HG02623 (cell line): ENCODE data around the gene NUDCD2.
A peak's percentile ranks its signal among the peaks of the same experiment; 100 is the strongest.
"Not testable (repeated sequence)": the region's sequence is repeated elsewhere in the genome, so short reads cannot be mapped to it uniquely, and the experiment has no call there.

Experiments
- ATAC-seq: cut with Tn5 transposase; IDR thresholded peaks from one replicate; pipeline ENCODE4 v1.9.1; 2021; ENCODE audit warnings: moderate library complexity; ENCODE audit not compliant: unreplicated experiment

The NUDCD2 gene

DNA sequence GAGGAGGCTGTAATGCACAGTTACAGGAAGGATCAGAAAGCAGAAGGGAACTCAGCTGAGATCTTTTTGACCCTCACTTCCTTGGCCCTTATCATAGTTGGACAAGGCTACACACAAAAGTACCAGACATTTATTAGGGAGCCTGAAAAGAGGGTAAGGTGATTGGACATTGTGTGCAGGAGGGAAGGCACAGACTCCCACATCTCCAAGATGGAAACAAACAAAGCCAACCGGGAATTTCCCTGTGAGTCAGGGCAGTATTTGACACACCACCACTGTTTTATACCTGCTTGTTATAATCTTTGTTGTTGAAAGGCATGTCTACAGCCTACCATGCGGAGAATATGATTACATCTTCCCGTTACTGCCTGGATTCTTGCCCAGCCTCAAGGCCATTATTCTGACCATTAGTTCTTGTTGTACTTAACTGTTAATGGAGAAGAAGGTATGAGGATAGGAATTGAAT, 25.5 kb downstream of the NUDCD2 start:
- no peak for ATAC-seq

DNA sequence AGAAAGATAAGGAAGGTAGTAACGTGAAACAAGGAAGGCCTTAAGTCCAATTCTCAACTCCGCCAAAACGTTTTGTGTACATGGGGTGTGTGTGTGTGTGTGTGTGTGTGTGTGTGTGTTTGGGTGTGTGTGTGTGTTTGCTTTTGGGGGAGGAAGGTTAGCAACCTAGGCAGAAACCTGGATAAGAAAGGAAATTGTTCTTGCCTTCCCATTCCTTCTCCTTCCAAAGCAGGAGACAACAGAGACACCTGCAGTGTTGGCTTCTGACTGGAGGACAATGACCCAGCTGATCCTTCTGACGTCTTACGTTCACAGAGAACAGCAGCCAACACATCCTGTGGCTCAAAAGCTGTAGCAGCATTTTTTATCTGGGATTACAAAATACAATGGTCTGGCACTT, 26.6 kb downstream of the NUDCD2 start:
- no peak for ATAC-seq

DNA sequence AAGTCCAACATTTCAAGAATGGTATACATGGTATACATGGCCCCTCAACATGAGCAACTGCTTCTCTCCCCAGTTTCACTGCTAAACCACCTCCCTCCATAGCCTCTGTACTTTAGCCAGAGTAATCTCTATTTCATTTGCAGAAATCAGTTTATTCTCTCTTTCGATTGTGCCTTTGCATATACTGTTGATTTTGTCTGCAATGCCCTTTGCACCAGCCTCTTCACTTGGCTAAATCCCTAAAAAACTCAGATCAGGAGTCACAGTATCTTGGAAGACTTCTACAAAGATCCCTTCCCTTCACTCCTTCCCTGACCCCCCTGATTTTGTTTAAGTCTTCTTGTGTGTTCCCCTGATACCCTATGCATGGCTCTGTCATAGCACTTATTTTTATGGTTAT, 27.4 kb downstream of the NUDCD2 start:
- ATAC-seq: no peak

DNA sequence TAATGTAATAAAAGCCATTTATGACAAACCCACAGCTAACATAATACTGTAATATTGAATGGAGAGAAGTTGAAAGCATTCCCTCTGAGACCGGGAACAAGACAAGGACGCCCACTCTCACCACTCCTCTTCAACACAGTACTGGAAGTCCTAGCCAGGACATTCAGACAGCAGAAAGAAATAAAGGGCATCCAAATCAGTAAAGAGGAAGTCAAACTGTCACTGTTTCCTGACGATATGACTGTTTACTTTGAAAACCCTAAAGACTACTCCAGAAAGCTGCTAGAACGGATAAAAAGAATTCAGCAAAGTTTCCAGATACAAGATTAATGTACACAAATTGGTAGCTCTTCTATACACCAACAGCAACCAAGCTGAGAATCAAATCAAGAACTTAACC, 33.8 kb downstream of the NUDCD2 start:
- ATAC-seq: not testable (repeated sequence)

DNA sequence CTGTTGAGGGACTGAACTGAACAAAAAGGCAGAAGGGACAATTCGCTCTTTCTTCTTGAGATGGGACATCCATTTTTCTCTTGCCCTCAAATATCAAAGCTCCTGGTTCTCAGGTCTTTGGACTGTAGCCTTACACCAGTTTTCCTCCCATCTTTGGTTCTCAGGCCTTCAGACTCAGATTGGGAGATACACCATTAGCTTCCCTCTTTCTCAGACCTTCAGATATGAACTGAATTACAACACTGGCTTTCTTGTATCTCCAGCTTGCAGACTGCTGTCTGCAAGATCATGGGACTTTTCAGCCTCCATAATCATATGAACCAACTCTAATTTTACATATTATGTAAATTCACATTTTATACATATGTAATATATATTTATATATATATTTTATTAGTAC, 35.1 kb downstream of the NUDCD2 start:
- ATAC-seq: no peak

DNA sequence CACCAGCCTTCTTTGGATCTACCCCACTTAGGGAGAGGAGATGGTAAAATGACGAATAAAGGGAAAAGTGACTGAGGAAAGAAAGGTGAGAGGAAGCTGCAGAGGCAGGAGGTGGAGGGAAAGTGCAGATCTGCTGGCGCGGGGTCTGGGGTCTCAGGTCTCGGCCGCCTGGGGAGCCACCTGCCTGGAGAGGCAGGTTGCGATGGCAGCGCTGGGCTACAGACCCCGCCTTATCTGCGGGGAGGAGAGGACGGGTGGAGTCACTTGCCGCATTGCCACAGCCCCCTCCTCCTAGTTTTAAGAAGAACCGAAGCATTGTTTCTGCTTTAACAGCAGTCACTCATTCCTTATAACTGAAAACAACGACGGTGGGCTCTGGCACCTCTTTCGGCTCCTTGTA, 44.2 kb downstream of the NUDCD2 start:
- ATAC-seq: not testable (repeated sequence)

DNA sequence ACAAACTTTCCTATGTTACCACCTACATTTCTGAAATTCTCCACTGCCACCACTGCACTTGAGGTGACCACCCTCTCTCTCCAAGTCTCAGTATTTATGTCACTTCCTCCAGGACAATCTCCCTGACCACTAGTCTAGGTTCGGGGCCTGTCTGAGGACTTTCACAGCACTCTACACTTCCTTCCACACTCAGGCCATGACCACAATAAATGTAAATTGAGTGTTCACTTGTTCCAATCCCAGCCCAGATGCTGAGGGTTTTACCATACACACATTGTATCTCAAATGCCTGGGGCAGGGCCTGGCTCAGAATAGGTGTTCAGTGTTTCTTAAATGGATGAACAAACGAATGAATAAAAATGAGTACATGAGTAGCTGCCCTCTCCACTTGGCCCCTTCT, 49.4 kb downstream of the NUDCD2 start:
- no peak for ATAC-seq

DNA sequence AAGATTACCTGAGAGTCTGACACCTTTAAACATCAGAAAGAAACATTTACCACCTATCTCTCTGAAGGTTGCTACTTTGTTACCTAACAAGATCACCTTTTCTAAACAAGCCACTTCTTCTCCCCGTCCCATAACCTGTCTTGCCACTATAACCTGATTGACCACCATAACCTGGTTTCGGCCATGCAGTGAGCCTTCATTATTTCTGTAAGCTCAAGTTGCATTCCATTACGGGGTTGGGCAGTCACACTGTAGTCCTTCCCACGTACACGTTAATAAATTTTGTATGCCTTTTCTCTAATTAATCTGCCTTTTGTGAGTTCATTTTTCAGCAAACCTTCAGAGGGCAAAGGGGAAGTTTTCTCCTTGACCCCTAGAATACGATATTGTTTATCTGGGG, 50.5 kb downstream of the NUDCD2 start:
- ATAC-seq: no peak

DNA sequence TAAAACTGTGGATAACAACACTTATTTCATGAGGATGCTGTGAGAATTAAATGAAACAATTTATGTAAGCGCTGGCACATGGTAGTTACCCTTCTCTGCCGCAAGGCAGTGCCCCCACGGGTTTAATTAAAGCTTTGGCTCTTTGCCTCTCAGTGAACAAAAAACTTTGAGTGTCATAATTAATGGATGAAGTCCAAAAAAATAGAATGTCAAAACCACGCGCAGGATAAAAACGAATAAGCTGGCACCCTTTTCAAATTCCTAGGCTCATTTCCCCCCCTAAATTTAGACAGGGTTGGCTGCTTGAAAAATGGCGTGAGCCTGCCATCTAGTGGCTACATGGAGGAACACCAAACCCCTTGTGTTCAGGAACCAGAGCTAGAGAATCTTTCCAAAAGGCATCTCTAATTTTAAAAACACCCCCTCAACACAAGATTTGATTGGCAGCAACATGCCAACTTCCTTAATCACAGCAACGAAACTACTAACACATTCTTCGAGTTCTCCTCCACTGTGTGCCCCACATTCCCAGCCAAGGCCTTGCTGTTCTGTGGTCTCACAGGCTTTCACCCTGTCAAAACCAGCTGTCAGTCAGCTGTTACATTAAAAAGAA, 51.5 kb downstream of the NUDCD2 start:
- ATAC-seq: peak; percentile 73

DNA sequence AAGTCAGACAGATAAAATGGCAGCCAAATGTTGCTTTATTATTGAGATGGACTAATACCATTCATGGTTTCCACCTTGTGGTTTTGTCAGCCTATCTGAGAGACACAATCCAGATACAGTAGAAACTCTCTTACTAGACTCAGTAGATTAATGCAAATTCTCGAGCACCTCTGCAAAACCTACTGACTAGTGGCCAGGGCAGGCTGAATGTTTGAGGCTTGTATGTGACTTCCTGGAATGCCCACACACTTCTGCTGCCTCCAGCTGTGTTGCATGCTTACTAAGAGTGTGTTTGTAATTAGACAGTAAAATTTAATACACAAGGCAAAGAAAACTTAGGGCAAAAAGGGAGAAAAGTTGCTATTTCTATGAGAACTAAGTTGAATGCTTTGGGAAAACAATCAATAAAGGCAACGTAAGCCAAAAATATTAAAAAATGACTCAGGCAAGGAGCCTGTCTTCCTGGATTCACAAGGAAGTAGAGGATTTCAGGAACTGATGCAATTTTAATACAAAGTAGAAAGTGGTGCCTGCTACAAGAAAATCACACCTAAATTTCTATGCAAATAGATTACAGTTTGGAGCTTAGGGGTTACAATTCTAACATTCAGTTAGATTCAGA, 52.8 kb downstream of the NUDCD2 start:
- ATAC-seq: peak; percentile 78

DNA sequence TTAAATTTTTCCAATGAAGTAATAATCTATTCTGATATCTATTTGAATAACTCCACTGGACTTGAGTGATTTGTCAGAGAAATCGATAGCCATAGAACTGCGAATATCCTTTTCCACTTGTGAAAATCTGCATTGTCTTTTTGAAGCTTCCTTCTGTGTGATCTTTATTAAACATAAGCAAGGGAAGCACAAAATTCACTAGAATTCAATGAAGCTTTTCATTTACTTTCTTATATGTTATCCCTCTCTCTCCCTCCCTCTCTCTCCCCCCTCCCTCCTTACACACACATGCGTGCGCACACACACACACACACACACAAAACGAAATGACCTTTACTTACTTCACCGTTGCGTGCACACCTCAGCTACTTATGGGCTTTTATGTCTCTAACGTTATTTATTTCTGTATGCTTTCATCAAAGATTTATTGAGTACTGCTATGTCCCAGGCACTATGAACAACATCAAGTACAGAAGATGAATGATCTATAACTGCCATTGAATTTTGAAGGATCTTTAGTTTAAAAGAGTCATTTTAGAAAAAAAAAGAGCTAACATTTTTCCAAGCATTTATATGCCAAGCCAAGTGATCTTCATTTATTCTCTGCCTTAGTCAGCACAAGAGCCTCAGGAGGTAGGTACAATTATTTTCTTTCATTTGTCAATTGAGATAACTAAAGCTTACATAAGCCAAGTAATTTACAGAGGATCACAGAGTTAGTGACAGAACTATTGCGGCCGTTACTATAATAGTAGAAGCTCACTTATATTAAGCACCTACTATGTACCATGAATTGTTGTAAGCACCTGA, 55.3 kb downstream of the NUDCD2 start:
- ATAC-seq: no peak

DNA sequence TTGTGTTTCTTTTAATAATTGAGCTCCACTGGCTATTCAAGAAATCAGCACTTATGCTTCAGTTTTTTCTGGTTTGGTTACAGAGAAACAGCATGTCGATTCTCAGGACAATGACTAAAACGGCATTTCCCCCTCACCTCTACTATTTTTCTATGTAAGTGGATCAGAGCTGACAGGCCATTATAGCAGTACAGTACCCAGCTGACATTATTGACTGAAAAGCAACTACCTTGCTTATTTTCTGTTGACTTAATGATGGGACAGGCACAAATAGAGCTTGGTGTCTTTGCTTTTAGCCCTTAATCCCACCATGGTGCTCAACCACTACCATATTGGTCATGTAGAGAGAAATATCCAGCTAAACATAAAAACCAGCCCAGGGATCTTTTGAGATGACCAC, 57.9 kb downstream of the NUDCD2 start:
- ATAC-seq: no peak

DNA sequence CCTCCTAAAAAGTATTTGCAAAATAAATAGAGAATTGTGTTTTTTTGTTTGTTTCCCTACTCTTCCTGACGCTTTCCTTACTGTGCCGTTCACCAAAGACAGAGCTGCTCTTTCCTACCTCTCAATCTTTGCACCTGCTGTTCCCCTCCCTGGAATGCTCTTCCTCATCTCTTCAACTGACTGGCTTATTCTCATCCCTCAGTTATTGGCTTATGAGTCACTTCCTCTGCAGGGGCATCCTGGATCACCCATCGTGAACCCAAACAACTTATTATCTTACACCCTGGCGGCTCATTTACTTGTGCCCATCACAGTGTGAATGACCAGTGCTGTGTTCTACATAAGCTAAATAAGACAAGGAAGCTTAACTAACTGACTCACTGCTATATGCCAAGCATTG, 58.6 kb downstream of the NUDCD2 start:
- no peak for ATAC-seq

DNA sequence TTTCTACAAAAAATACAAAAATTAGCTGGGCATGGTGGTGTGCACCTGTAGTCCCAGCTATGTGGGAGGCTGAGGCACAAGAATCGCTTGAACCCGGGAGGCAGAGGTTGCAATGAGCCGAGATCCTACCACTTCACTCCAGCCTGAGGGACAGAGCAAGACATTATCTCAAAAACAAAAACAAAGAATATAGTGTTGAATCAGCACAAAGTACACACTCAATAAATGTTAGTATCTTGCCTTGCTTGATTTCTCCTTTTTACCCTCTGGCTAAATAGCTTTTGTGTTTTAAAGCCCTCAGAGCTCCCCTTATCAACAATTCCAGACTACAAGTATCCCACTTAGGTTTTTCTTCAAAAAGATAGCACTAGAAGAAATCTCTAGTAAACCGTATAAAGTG, 60.0 kb downstream of the NUDCD2 start:
- ATAC-seq: no peak

DNA sequence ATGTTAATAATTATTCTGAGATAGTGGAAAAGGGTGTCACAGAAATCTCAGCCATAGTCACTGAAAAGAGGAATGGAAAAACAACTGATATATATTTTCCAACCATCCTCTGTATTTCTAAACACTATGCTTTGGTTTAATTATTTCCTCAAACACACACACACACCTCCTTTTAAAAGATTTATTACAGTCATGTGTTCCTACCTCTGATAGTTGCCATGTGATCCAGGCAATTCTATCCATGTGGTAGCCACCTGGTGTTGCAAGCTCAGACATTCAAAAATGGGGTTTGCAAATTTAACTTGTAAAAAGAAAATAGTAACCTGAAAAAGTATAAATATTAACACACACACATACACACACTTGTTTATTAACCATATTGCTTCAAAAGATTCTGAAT, 62.5 kb downstream of the NUDCD2 start:
- no peak for ATAC-seq

DNA sequence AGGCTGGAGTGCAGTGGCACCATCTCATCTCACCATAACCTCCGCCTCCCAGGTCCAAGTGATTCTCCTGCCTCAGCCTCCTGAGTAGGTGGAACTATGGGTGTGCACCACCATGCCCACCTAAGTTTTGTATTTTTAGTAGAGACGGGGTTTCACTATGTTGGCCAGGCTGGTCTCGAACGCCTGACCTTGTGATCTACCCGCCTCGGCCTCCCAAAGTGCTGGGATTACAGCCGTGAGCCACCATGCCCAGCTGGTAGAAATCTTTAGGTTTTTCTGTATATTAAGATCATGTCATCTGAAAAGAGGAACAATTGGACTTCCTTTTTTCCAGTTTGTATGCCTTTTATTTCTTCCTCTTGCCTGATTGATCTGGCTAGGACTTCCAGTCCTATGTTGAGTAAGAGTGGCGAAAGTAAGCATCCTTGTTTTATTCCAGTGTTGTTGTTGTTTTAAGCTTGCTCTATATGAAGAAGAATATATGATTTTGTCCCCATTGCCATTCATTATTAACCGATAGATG, 63.0 kb downstream of the NUDCD2 start:
- not testable (repeated sequence) for ATAC-seq
